ENCODE results near the gene ELN. TPM values are rescaled to one million over a fixed set of nuclear protein-coding genes. Genes with fewer than 3 reads are reported as not detected.
A peak's percentile ranks its signal among the peaks of the same experiment; 100 is the strongest.

Gene ELN
- total RNA-seq, 1 experiment from 2014 or later, result 100 TPM

GRCh38 chr7:74066626-74067025 is 38.7 kb downstream of the ELN start:
- Histone ChIP-seq H3K9me3 (replicated peaks) (no peaks in the 10 kb centered on the region), H3K27ac (no peak overlapping the region), H3K36me3 (peaks cover 9% of the 10 kb centered on the region; the same call in 1 of the 2 replicates), H3K27me3 (no peaks in the 10 kb centered on the region), H3K4me1 (0 out of 2 replicates have a peak, but pooled peaks cover 3% of the 10 kb centered on the region), H3K4me3 (no peak overlapping the region)
- no peak for DNase-seq

- H3K4me3 ChIP-seq, result no peak overlapping the region
- no peak overlapping the region for H3K27ac ChIP-seq
- no peaks in the 10 kb centered on the region for H3K27me3 ChIP-seq
- no peaks in the 10 kb centered on the region for H3K9me3 ChIP-seq (replicated peaks)
- DNase-seq, result no peak
- H3K4me1 ChIP-seq, result 0 out of 2 replicates have a peak, but pooled peaks cover 3% of the 10 kb centered on the region
- H3K36me3 ChIP-seq, result 0 out of 2 replicates have a peak, but pooled peaks cover 4% of the 10 kb centered on the region
These were observed 40.6 kb downstream of the ELN start for GRCh38 chr7:74068378-74069085.

- no peaks in the 10 kb centered on the region for H3K27me3 ChIP-seq
- H3K9me3 ChIP-seq (replicated peaks), result no peaks in the 10 kb centered on the region
- no peak for DNase-seq
- H3K36me3 ChIP-seq, result 0 out of 2 replicates have a peak, but pooled peaks cover 4% of the 10 kb centered on the region
- H3K27ac ChIP-seq, result no peak overlapping the region
- no peak overlapping the region for H3K4me3 ChIP-seq
- 0 out of 2 replicates have a peak, but pooled peaks cover 3% of the 10 kb centered on the region for H3K4me1 ChIP-seq
These were observed 41.1 kb downstream of the ELN start for GRCh38 chr7:74069086-74069541.

GRCh38 chr7:74069790-74070618 is 42.0 kb downstream of the ELN start:
- H3K36me3 ChIP-seq, result 0 out of 2 replicates have a peak, but pooled peaks cover 4% of the 10 kb centered on the region
- no peak overlapping the region for H3K27ac ChIP-seq
- no peak for DNase-seq
- no peak overlapping the region for H3K4me3 ChIP-seq
- no peaks in the 10 kb centered on the region for H3K27me3 ChIP-seq
- 0 out of 2 replicates have a peak, but pooled peaks cover 3% of the 10 kb centered on the region for H3K4me1 ChIP-seq
- H3K9me3 ChIP-seq (replicated peaks), result no peaks in the 10 kb centered on the region

- Histone ChIP-seq H3K4me3 (no peak overlapping the region), H3K27me3 (no peaks in the 10 kb centered on the region), H3K9me3 (replicated peaks) (no peaks in the 10 kb centered on the region), H3K36me3 (0 out of 2 replicates have a peak, but pooled peaks cover 4% of the 10 kb centered on the region), H3K4me1 (0 out of 2 replicates have a peak, but pooled peaks cover 3% of the 10 kb centered on the region), H3K27ac (no peak overlapping the region)
- DNase-seq, result no peak
These were observed 42.6 kb downstream of the ELN start for GRCh38 chr7:74070619-74070921.

GRCh38 chr7:74071121-74071520 is 43.1 kb downstream of the ELN start:
- Histone ChIP-seq H3K9me3 (replicated peaks) (no peaks in the 10 kb centered on the region), H3K4me3 (no peak overlapping the region), H3K36me3 (0 out of 2 replicates have a peak, but pooled peaks cover 4% of the 10 kb centered on the region), H3K27ac (no peak overlapping the region), H3K27me3 (no peaks in the 10 kb centered on the region), H3K4me1 (0 out of 2 replicates have a peak, but pooled peaks cover 3% of the 10 kb centered on the region)
- no peak for DNase-seq

- Histone ChIP-seq H3K27me3 (no peaks in the 10 kb centered on the region), H3K27ac (no peak overlapping the region), H3K4me1 (peaks cover 6% of the 10 kb centered on the region), H3K4me3 (no peak overlapping the region), H3K9me3 (replicated peaks) (no peaks in the 10 kb centered on the region), H3K36me3 (no peaks in the 10 kb centered on the region)
- DNase-seq, result no peak
These were observed 46.8 kb downstream of the ELN start for GRCh38 chr7:74074770-74075169.

- Histone ChIP-seq H3K9me3 (replicated peaks) (no peaks in the 10 kb centered on the region), H3K4me1 (peaks cover 9% of the 10 kb centered on the region), H3K4me3 (no peak overlapping the region), H3K27me3 (no peaks in the 10 kb centered on the region), H3K27ac (no peak overlapping the region), H3K36me3 (no peaks in the 10 kb centered on the region)
- no peak for DNase-seq
These were observed 50.5 kb downstream of the ELN start for GRCh38 chr7:74078461-74078860.

GRCh38 chr7:74082770-74083116 is 54.8 kb downstream of the ELN start:
- no peak for DNase-seq
- peak overlapping the region; percentile 57 for H3K4me3 ChIP-seq

GRCh38 chr7:74083117-74083876 is 55.3 kb downstream of the ELN start, which contains the start of gene LIMK1:
TSS of gene LIMK1 (plus strand) at chr7:74083804. CDS start at chr7:74083991, 187 bp downstream.
- H3K9me3 ChIP-seq (replicated peaks), result no peaks in the 10 kb centered on the region
- peaks cover 15% of the 10 kb centered on the region; the same call in 1 of the 2 replicates for H3K36me3 ChIP-seq
- peak; percentile 92 to 96 for DNase-seq
- H3K27me3 ChIP-seq, result no peaks in the 10 kb centered on the region
- peak within 1 kb of the TSS; percentile 75 for H3K27ac ChIP-seq
- peak within 1 kb of the TSS; percentile 87 for H3K4me3 ChIP-seq
- H3K4me1 ChIP-seq, result peaks cover 20% of the 10 kb centered on the region

More at GRCh38 chr7:74082770-74083116, 54.8 kb downstream of the ELN start:
- H3K4me1 ChIP-seq, result peaks cover 20% of the 10 kb centered on the region
- H3K27me3 ChIP-seq, result no peaks in the 10 kb centered on the region
- peak overlapping the region; percentile 62 for H3K27ac ChIP-seq
- no peaks in the 10 kb centered on the region for H3K9me3 ChIP-seq (replicated peaks)
- peaks cover 9% of the 10 kb centered on the region; the same call in 1 of the 2 replicates for H3K36me3 ChIP-seq

- H3K4me3 ChIP-seq, result peak overlapping the region; percentile 87
- H3K9me3 ChIP-seq (replicated peaks), result no peaks in the 10 kb centered on the region
- peak overlapping the region; percentile 75 for H3K27ac ChIP-seq
- peaks cover 16% of the 10 kb centered on the region; the same call in 1 of the 2 replicates for H3K36me3 ChIP-seq
- H3K4me1 ChIP-seq, result peaks cover 14% of the 10 kb centered on the region
- DNase-seq, result peak; percentile 67 to 69
- H3K27me3 ChIP-seq, result no peaks in the 10 kb centered on the region
These were observed 56.2 kb downstream of the ELN start for GRCh38 chr7:74083928-74084721.

- DNase-seq, result no peak
- Histone ChIP-seq H3K4me1 (peaks cover 14% of the 10 kb centered on the region), H3K27ac (peak overlapping the region; percentile 75)
These were observed 57.0 kb downstream of the ELN start for GRCh38 chr7:74084722-74085578.

More at GRCh38 chr7:74084722-74085578, 57.0 kb downstream of the ELN start:
- Histone ChIP-seq H3K27me3 (no peaks in the 10 kb centered on the region), H3K36me3 (peaks cover 16% of the 10 kb centered on the region; the same call in 1 of the 2 replicates), H3K4me3 (peak overlapping the region; percentile 87), H3K9me3 (replicated peaks) (no peaks in the 10 kb centered on the region)

Data from SJCRH30 (cell line).